Kidney capillary endothelial cell (primary cell): ENCODE measurements around the gene ROCK1.
"Not testable (repeated sequence)": the region's sequence is repeated elsewhere in the genome, so short reads cannot be mapped to it uniquely, and the experiment has no call there.

Experiments
- DNase-seq: peaks from one replicate; pipeline ENCODE4 v3.0.0-alpha.2; 2018; ENCODE audit warnings: low spot score

The ROCK1 gene

DNA sequence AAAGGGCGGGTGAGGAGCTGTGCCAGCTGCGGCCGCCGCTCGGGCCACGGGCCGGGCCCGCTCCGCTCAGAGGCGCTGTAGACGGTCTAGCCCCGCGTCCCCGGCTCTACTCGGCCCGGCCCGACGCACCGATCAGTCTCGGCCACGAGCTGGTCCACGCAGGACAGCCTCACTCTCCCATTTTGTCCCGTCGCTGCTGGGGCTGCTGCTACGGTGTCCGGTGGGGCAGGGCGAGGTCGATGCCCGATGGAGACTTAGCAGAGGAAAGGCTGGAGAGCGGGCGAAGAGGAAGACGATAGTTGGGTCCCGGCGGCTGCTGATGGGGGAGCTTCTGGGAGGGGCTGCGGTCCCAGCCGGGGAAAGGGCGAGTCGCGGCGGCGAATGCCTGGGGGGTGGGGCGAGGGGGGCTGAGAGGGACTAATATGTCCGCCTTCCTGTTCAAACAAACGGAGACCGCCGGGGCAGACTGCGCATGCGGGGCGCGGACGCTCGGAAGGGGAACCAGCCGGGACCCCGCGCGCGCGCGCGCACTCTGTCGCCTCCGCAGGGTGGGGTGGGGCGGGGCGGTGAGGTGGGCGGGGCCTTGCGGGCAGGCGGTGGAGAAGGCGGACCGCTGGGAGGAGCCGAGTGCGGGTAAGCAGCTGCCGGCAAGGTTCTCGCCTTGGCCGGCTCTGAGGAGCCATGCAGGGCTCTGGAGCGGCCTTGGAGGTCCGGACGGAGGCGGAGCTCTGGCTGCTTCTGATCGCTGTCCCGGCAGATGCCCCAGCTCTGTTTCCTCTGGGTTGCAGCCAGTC, at the start of gene ROCK1:
TSS of gene ROCK1 (minus strand) at position 468 of the 794 bp plus-strand sequence. CDS start 903 bp downstream, outside the sequence.
- peak; percentile 95 for DNase-seq

DNA sequence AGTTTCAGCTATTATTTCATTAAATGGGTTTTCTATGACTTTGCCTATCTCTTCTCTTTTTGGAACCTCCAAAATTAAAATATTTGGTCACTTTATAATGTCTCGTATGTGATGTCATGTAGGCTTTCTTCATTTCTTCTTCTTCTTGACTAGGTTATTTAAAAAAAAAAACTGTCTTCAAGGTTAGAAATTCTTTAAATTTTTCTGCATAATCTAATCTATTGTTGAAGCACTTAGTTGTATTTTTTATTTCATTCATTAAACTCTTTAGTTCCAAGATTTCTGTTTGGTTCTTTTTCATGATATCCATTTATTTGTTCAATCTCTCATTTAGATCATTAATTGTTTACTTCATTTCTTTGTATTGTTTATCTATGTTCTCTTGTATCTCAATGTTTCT, 43.8 kb upstream of the ROCK1 start:
- DNase-seq = no peak

DNA sequence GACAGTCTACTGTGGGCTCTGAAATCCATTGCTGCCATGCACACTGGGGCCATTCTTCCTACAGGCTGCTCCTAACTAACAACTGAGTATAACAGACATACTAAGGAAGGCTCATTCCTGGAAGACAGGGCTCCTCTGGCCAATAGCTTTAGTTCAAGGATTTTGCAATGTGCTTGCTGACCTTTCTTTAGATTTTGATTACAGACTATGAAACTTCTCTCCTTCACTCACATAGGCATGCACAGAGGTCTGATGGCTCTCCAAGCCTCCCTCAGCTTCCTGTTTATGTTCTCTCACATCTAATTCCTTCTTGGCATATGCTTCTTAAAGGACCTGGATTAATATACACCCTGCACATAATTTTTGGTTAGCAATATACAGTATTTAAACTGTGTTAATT, 34.4 kb upstream of the ROCK1 start:
- DNase-seq = no peak

DNA sequence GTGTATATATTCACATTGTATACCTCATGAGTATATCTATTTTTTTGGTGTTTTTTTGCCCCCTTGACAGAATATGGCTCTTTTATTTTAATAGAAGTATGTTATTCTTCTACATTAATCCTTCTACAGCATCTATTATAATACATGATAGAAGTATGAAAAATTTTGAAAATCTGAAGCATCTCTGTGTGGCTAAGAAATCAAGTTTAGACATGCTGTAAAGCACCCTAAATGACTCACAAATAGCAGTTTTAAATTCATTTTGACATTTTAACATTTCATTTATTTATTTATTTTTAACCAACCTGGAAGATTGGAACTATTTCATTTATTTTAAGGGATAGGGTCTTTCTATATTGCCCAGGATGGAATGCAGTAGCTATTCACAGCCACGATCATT, 33.8 kb upstream of the ROCK1 start:
- DNase-seq = no peak

DNA sequence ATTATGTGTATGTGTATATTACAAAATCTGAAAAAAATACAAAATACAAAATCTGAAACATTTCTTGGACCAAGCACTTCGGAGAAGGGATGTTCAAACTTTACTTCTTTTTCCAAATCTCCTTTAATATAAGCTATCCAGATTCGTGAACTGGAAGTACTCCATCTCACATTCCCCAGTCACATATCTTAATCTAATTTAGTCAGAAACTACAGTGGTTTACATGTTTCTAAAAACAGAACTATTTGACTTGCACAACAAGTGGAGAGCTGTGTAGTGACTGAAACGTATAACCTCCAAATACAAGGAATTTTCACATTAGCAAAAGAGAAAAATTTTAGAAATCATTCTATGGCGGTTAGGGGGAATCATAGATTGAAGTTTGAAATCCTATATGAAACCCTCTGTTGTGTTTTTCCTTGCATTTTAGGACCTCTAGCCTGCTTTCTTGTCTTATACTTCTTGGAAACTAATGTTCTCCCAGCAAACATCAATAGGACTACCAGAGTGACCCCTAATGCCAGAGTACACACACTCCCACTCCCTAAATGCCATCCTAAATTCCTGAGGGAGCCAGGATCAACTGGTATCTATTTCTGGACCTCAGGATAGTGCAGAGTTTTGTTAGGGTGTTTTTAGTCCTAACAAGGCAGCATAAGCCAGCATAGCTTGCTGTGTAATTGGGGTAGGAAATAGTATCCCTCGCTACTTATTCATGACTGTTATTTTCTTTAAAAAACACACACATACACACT, 30.2 kb upstream of the ROCK1 start:
- DNase-seq = no peak

DNA sequence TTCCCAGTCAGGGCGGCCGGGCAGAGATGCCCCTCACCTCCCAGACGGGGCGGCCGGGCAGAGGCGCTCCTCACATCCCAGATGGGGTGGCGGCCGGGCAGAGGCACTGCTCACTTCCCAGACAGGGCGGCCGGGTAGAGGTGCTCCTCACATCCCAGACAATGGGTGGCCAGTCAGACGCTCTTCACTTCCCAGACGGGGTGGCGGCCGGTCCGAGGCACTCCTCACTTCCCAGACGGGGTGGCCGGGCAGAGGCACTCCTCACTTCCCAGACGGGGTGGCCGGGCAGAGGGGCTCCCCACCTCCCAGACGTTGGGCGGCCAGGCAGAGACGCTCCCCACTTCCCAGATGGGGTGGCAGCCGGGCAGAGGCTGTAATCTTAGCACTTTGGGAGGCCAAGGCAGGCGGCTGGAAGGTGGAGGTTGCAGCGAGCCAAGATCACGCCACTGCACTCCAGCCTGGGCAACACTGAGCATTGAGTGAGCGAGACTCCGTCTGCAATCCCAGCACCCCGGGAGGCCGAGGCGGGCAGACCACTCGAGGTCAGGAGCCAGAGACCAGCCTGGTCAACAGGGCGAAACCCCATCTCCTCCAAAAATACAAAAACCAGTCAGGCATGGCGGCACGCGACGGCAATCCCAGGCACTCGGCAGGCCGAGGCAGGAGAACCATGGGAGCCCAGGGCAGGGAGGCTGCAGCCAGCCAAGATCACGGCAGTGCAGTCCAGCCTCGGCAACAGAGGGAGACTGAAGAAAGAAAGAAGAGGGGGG, 26.3 kb upstream of the ROCK1 start:
- DNase-seq = not testable (repeated sequence)

DNA sequence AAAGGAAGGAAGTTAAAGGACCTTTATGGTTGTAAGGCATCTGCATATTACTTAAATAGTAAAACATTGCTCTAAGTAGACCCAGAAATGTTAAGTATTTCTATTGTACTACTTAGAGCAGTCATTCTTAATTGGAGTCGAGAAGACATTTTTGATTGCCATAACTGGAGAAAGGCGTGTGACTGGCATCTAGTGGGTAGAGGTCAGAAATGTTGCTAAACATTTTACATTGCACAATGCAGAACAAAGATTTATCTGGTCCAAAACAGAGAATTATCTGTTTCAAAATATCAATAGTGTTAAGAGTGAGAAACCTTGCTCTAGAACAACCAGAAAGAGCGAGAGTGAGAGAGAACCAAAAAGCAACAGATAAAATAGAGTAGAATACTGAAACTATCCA, 23.3 kb upstream of the ROCK1 start:
- DNase-seq = peak; percentile 8

DNA sequence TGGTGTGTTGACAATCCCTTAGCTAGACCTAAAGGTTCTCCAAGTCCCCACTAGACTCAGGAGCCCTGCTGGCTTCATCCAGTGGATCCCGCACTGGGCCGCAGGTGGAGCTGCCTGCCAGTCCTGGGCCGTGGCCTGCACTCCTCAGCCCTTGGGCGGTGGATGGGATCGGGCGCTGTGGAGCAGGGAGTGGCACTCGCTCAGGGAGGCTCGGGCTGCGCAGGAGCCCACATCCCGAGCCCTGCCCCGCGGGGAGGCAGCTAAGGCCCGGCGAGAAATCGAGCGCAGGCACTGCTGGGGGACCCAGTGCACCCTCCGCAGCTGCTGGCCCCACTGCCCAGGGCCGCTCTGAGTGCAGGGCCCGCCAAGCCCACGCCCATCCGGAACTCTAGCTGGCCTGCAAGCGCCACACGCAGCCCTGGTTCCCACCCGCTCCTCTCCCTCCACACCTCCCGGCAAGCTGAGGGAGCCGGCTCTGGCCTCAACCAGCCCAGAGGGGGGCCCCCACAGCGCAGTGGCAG, 20.8 kb upstream of the ROCK1 start:
- no peak for DNase-seq

DNA sequence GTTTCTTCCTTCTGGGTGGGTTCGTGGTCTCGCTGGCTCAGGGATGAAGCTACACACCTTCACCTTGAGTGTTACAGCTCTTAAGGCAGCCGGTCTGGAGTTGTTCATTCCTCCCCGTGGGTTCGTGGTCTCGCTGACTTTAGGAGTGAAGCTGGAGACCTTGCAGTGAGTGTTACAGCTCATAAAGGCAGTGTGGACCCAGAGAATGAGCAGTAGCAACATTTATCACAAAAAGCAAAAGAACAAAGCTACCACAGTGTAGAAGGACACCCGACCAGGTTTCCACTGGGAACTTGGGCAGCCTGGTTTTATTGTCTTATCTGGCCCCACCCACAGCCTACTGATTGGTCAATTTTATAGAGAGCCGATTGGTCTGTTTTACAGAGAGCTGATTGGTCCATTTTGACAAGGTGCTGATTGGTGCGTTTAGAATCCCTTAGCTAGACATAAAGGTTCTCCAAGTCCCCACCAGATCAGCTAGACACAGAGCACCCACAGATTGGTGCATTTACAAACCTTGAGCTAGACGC, 20.1 kb upstream of the ROCK1 start:
- DNase-seq = no peak

DNA sequence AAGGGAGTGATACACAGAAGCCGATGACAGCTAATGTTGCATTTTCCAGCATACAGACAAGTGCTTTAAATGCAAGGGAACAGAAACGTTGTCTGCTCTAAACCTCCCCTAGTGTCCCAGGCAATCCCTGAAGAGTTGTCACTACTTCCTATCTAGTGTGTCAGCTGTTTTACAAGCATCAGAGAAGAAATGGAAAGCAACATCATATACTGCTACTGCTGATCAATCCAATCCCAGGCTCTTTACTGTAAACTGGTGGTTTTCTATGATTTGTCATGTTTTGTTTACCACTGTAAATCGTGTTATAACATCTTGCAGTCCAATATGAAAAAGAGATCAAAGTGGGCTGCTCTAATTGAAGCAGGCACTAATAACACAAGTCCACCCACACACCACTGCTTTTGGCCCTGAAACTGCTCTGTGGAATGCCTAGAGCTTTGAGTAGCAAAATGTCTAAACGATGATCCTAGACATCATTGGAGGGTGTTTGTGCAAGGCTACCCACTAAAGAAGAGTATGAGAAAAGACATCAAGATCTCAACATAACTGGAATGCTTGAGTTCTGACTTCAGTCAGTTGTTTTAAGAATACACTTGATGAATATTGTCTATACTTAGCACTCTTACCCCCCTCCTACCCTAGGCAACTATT, 18.1 kb upstream of the ROCK1 start:
- DNase-seq = no peak

DNA sequence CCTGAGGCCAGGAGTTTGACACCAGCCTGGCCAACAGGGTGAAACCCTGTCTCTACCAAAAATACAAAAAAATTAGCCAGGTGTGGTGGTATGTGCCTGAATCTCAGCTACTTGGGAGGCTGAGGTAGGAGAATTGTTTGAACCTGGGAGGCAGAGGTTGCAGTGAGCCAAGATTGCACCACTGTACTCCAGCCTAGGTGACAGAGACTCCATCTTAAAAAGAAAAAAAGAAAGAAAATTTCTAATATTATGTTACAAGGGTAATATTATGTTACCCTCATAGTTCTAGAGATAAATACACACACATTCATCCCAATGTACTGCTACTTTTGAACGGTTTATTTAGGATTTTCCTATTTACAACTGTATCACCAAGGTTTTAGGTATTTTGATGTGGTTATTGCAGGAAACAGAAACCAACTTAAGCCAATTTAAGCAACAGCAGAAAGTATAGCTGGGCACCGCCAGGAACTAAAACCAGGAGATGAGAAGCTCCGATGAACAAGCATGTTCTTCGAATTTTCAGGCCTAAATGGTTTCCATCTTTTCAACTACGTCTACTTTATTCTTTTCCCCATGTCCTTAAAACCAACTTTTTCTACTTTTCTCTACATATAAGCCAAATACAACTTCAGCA, 11.8 kb upstream of the ROCK1 start:
- DNase-seq = no peak

DNA sequence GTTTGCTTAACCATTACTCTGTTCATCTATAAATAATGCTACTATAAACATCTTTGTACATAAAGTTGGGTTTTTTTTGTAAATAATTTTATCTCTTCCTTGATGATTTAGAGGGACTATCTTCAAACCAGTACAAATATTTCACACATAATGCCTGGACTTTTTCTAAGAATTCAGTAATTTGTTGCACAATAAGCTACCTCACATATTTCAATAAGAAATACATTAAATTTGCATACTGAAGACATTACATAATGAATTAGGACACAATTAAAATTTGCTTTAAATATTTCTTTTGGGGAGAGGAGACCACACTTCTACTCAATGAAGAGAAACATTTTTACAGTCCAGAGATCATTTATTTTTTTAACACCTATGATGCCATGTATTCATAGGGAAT, 7.2 kb upstream of the ROCK1 start:
- DNase-seq = no peak

DNA sequence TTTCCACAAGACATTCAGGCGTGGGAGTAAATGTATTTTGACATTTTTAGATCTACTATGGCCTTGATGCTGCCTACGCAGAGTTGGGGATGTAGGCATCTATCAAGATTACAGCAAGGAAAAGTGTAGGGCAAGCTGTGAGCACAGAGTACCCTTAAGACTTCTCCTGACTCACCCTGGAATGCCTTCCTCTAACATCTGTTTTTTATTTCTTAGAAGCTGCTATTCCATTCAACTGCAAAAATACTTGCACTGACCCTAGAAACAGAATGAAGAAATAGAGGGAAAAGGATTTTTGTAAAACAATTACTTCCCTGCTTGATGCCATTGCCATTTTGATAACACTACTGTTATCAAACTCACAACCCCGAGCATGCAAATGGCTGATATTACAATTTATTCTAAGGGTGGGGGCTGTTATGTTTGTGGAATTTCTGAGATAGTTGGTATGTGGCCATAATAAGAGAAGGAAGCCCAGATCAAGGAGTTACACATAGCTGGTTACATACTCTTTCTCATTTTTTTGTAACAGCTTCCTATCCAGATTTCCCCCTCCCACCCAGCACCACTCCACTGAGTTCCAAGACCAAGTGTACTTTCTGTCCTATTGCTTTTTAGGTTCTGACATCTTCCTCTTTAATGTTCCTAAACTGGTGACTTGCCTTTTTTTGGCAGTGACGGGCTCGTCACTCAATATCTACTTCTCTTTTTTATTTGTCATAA, 6.0 kb upstream of the ROCK1 start:
- DNase-seq = no peak

DNA sequence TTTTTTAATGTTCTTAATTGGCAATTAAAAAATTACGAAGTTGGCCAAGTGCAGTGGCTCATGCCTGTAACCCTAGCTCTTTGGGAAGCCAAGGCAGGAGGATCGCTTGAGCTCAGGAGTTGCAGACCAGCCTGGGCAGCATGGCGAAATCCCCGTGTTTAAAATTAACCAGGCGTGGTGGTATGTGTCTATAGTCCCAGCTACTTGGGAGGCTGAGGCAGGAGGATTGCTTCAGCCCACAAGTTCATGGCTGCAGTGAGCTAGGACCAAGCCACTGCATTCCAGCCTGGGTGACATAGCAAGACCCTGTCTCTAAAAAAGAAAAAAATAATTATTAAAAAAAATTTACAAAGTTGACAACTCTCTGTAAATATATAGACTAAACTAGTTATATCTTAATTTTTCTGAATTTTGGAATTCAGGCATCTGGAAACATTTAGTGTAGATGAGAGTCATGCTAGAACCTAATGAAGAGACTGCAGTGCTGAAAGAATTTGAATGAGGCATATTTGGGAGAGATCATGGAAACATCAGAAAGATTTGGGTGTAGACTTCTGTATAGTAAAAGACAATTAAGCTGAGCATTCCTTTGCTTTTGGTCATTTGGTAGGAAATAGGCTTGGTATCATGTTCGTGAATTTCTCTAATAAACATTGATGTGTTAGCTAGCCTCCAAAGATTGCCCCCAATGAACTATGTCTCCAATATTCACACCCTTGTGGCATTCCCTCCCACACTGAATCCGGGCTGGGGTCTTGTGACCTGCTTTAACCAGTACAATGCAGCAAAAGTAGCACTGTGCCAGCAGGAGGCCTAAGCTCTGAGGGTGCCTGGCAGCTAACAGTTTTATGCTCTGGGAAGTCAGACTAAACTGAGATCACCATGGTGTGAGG, 4.2 kb upstream of the ROCK1 start:
- no peak for DNase-seq

DNA sequence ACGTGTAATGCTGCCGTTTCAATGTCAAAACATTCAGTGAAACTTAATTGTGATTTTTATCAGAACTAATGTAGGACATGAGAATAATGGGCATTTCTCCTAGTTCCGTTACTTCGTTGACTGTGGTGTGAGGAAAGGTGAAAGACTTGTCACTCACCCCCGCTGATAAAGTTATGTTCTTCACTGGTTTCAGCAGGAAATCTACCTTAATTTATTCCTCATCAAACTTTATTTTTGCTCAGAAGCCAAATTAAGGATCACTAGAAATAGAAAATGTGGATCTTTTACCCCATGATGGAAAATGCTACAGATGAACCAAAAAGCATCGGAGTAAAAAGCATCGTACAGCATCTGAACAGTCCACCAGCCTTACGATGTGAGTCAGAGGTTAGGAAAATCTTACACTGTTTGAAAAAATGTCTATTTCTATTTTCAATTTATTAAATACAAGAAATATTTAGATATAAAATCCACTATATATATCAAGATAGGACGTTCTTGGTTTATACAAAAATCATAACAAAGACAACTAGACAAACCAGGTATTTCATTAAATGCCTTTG, 1.0 kb upstream of the ROCK1 start:
- no peak for DNase-seq

DNA sequence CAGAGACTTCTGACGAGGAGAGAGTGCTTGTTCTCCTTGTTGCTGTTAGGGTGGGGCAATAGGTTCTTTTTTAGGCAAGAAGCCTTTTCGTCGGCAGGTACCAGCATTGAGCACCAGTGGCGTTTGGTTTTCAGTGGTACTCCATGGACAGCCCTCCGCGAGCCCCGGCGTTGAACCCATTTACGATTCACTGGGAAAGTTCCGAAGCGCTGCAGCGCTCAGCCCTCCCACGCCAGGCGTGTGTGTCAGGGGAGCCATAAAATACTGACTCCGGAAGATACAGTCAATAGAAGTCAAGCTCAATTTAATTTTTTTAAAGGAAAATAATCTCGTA, 494 bp upstream of the ROCK1 start:
- DNase-seq = no peak

DNA sequence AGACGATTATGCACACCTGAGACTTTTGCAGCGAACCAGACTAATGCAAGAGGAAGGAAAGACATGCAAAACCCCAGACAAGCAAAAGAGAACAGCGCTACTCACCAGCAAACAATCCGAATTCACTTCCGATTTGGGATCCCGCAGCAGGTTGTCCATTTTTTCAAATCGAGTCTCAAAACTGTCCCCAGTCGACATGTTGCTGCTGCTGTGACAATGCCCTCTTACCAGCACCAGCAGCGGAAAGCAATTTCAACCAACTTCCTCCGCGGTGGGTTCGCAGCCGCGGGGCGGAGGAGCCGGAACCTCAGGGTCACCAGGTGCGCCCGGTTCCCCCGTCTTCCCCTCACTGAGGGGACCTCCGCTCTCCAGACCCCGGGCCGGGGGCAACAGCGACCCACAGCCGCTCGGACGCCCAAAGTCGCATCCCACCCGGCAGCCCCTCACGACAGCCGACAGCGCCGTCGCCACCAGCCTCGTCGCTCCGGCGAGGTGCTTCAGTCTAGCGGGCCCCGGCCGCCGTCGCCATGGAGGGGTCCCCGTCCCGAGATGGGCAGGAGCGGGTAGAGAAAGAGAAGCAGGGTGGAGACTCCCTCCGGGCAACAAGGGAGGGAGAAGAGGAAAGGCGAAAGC, 784 bp downstream of the ROCK1 start:
- DNase-seq = peak; percentile 33

DNA sequence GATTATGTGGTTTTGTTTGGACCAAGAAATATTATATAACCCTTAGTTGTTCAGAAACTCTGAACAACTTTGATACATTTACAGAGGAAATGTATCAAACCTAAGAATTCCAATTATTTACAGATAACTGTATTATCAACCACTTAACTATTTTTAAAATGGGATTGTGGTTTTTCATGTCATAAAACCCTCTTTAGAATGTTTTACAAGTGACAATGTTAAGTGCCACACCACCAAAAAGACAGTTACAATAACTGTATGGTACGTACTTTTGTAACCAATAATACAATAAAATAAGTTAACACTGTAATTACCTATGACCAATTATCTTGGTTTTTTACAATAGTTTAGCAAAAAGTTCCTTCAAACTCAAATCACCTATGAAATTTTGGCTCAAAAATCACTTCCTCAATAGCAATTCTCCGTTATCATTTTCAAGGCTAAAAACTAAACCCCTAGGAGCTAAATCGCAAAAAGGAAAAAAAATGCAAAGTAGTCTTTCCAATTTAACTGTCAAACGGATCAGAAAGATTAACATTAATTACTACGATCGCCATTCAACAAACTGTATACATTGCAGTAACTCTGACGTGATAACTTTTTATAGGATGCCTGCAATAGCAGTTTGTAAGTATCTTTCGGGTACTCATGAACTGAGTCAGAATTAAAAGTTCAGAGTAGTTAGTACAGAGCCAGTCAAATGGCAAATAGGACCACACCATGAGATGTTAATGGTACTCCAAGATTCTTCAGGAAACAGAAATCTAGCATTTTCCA, 1.5 kb downstream of the ROCK1 start:
- DNase-seq = no peak
